ENCODE data around the gene IL37. TPM values are rescaled to one million over a fixed set of nuclear protein-coding genes. Genes with fewer than 3 reads are reported as not detected.

Gene IL37
- total and polyA plus RNA-seq, 10 donors: not detected

GRCh38 chr2:112936927-112937232 lies 25.9 kb downstream of the IL37 start:
- Histone ChIP-seq H3K36me3 (no peaks in the 10 kb centered on the region), H3K27ac (no peak overlapping the region), H3K27me3 (replicated peaks in 1 of 7) (no peaks in the 10 kb centered on the region), H3K4me3 (no peak overlapping the region), H3K9me3 (no peaks in the 10 kb centered on the region), H3K4me1 (no peaks in the 10 kb centered on the region)
- TF ChIP-seq POLR2AphosphoS5 (IDR thresholded peaks at IDR 0.05) (no peak), POLR2A (IDR thresholded peaks at IDR 0.05) (no peak), CTCF (IDR thresholded peaks at IDR 0.05 in 8 of 11, conservative IDR thresholded peaks at IDR 0.05 in 3 of 11) (no peak)
- WGBS, 5 donors: 78 to 93% (median 86%) methylated on average over 2 of the region's 2 CpGs
- intact Hi-C loops (cut with DNase I; ENCODE audit: low total_unique reads): no loop called here
- DNase-seq: no peak

GRCh38 chr2:112938904-112939303 lies 27.9 kb downstream of the IL37 start:
- Histone ChIP-seq H3K9me3 (no peaks in the 10 kb centered on the region), H3K36me3 (no peaks in the 10 kb centered on the region), H3K4me3 (no peak overlapping the region), H3K4me1 (no peaks in the 10 kb centered on the region), H3K27ac (no peak overlapping the region), H3K27me3 (replicated peaks in 1 of 7) (no peaks in the 10 kb centered on the region)
- intact Hi-C loops (cut with DNase I; ENCODE audit: low total_unique reads): no loop called here
- DNase-seq: no peak
- 55 to 76% (median 64%) methylated on average over 5 of the region's 5 CpGs for whole genome bisulfite sequencing, 5 donors
- TF ChIP-seq CTCF (IDR thresholded peaks at IDR 0.05 in 8 of 11, conservative IDR thresholded peaks at IDR 0.05 in 3 of 11) (no peak), POLR2AphosphoS5 (IDR thresholded peaks at IDR 0.05) (no peak), POLR2A (IDR thresholded peaks at IDR 0.05) (no peak)

- Histone ChIP-seq H3K9me3 (no peaks in the 10 kb centered on the region), H3K36me3 (no peaks in the 10 kb centered on the region), H3K4me3 (no peak overlapping the region), H3K4me1 (no peaks in the 10 kb centered on the region), H3K27me3 (replicated peaks in 1 of 7) (no peaks in the 10 kb centered on the region), H3K27ac (no peak overlapping the region)
- WGBS, 5 donors: 88 to 94% (median 92%) methylated on average over 5 of the region's 5 CpGs
- TF ChIP-seq POLR2A (IDR thresholded peaks at IDR 0.05) (no peak), POLR2AphosphoS5 (IDR thresholded peaks at IDR 0.05) (no peak), CTCF (IDR thresholded peaks at IDR 0.05 in 8 of 11, conservative IDR thresholded peaks at IDR 0.05 in 3 of 11) (no peak)
- intact Hi-C loops (cut with DNase I; ENCODE audit: low total_unique reads): no loop called here
- no peak for DNase-seq
Measured at GRCh38 chr2:112939425-112939824, 28.5 kb downstream of the IL37 start.

- H3K36me3 ChIP-seq: no peaks in the 10 kb centered on the region
- H3K9me3 ChIP-seq: peaks cover 0 to 15% (median 11%) of the 10 kb centered on the region in 8 donors
- TF ChIP-seq POLR2A (IDR thresholded peaks at IDR 0.05): no peak
- TF ChIP-seq POLR2AphosphoS5 (IDR thresholded peaks at IDR 0.05): no peak
- TF ChIP-seq CTCF (IDR thresholded peaks at IDR 0.05 in 8 of 11, conservative IDR thresholded peaks at IDR 0.05 in 3 of 11): no peak
- H3K4me3 ChIP-seq: no peak overlapping the region
- 62 to 80% (median 68%) methylated on average over 3 of the region's 3 CpGs for WGBS, 5 donors
- intact Hi-C loops (cut with DNase I; ENCODE audit: low total_unique reads): loop anchor here (5.0 kb wide), 1 partner anchor 194 kb away; no protein-coding TSS in a partner anchor
- H3K27ac ChIP-seq: no peak overlapping the region
- DNase-seq: no peak
- H3K4me1 ChIP-seq: no peaks in the 10 kb centered on the region
- H3K27me3 ChIP-seq (replicated peaks in 1 of 7): no peaks in the 10 kb centered on the region
Measured at GRCh38 chr2:112940859-112941625, 30.1 kb downstream of the IL37 start.
